Transverse colon (tissue), 4 donors: ENCODE measurements around the gene SEZ6L2. TPM values are rescaled to one million over a fixed set of nuclear protein-coding genes. Genes with fewer than 3 reads are reported as not detected.

Experiments used
- DNase-seq: peaks from one replicate; pipeline ENCODE4 v3.0.0-alpha.2; 2019
- H3K27ac ChIP-seq, 4 donors: fragments of 200-600 bp; sonication (generic); 2 replicates each; pipeline ENCODE4 v1.5.1; 2016 to 2018; ENCODE audit warnings: inconsistent platforms in 4 of 4
- H3K27me3 ChIP-seq: fragments of 200-600 bp; sonication (generic); 2 replicates; pipeline ENCODE4 v1.5.1; 2017; ENCODE audit warnings: inconsistent platforms
- H3K36me3 ChIP-seq, 4 donors: fragments of 200-600 bp; sonication (generic); 2 replicates each; pipeline ENCODE4 v1.5.1; 2017 to 2019; ENCODE audit warnings: inconsistent platforms in 4 of 4
- H3K4me1 ChIP-seq, 4 donors: fragments of 200-600 bp; sonication (generic); 2 replicates each; pipeline ENCODE4 v1.5.1; 2017 to 2020; ENCODE audit warnings: inconsistent platforms in 4 of 4
- H3K4me3 ChIP-seq, 4 donors: fragments of 200-600 bp; sonication (generic); 1 replicate in 1 of 4; 2 replicates in 3 of 4; pipeline versions ENCODE4 v1.5.1 to v1.6.1; 2017 to 2019; ENCODE audit warnings: inconsistent platforms in 4 of 4
- H3K9me3 ChIP-seq, 2 donors: fragments of 200-600 bp; sonication (generic); 2 replicates each; pipeline ENCODE4 v1.5.1; 2017 to 2019; ENCODE audit warnings: inconsistent platforms in 2 of 2
- CTCF ChIP-seq, 5 experiments: fragments of 200-600 bp in 3 of 5; fragments of 450-650 bp in 2 of 5; sonication (generic) in 3 of 5; IDR thresholded peaks; 1 replicate in 2 of 5; 2 replicates in 3 of 5; pipeline ENCODE4 v1.5.1; 2016 to 2017; ENCODE audit warnings: antibody characterized with exemption in 5 of 5, inconsistent platforms in 3 of 5, mild to moderate bottlenecking in 2 of 5, moderate library complexity in 1 of 5
- EP300 ChIP-seq: sonication (generic); formaldehyde crosslinking; IDR thresholded peaks from one replicate; pipeline ENCODE4 v1.6.1; 2017; ENCODE audit warnings: antibody characterized with exemption, low read depth
- POLR2A ChIP-seq: fragments of 450-650 bp; IDR thresholded peaks from one replicate; pipeline ENCODE4 v1.6.1; 2016; ENCODE audit warnings: antibody characterized with exemption, mild to moderate bottlenecking, moderate library complexity
- POLR2AphosphoS5 ChIP-seq, 3 donors: sonication (generic); formaldehyde crosslinking; IDR thresholded peaks; one replicate each; pipeline ENCODE4 v1.6.1; 2016; ENCODE audit warnings: antibody characterized with exemption in 3 of 3
- WGBS, 2 donors: methylation state at CpG; one replicate each; pipeline ENCODE4 v1.1.5; 2018; ENCODE audit warnings: low coverage in 1 of 2; 5-methylcytosine and 5-hydroxymethylcytosine counted together
- in situ Hi-C, 4 donors: fragments of 200-750 bp; cut with MboI; loops; one replicate each; pipeline versions ENCODE4 v1.15.0 to v1.15.1; 2017; ENCODE audit warnings: low sequenced_read_pairs in 3 of 4, low pct_ligation_motif_present in 1 of 4, low pct_unique_long_range_greater_than_20kb in 1 of 4
- intact Hi-C: fragments of 100-400 bp; cut with DNase I; formaldehyde crosslinking; loops from one replicate; pipeline ENCODE4 v1.15.1; 2023; ENCODE audit warnings: low total_unique reads
- total RNA-seq, 4 donors: library from RNA; depleted of rRNA; stranded (reverse); fragments of >200 nt; gene quantifications; one replicate each; pipeline ENCODE4 v1.1.0, GENCODE V29; 2016

The SEZ6L2 gene
- total RNA-seq, 4 donors from 2014 or later, result 2.0 to 9.7 (median 6.3) TPM

DNA sequence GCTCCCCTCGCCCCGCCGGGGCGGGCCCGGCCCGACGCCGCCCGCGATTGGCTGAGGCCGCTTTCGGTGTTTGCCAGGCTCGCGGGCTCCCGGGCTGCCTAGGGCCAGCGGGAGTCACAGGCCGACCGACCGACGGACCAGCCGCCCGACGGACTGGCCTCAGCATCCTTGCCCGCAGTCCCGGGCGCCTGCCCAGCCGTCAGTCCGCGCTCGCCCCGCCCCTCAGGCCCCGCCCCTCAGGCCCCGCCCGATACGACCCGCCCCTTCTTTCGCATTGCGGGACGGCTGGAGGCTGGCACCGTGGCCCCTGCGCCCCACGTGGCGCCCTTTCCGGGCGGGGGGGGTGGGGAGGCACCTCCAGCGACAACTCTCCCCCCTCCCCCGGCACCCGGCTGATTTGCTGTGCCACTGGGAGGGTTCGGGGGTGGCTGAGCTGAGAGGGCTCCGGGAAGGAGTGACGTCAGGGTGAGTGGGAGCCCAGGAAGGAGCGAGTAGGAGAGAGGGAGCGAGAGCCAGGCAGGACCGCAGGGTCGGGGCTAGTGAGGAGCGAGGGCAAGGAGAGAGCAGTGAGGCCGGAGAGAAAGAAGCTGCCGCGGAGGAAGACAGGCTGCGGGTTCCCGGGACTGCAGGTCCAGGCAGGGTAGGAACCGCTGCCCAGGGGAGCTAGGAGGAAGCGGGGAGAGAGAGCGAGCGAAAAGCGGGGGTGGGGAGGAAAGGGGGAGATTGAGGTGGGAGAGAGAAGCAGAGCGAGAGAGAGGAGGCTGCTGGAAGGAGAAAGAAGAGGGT is 945 bp upstream of the SEZ6L2 start, which contains the start of gene ASPHD1:
TSS of gene ASPHD1 (plus strand) at position 387 of the 786 bp plus-strand sequence. CDS start 484 bp downstream, outside the sequence.
- peaks cover 31% of the 10 kb centered on the region for H3K27me3 ChIP-seq
- intact Hi-C loops, result no loop called here
- TF ChIP-seq POLR2AphosphoS5 (IDR thresholded peaks at IDR 0.05) (no peak), POLR2A (no peak), CTCF (IDR thresholded peaks at IDR 0.05) (no peak)
- H3K4me1 ChIP-seq, result peaks cover 2 to 22% (median 15%) of the 10 kb centered on the region in 4 donors
- peak within 1 kb of the TSS; percentile 30 to 74 (median 50) for H3K4me3 ChIP-seq
- no peak for DNase-seq
- no peaks in the 10 kb centered on the region for H3K36me3 ChIP-seq
- no peaks in the 10 kb centered on the region for H3K9me3 ChIP-seq
- in situ Hi-C loops, result no loop called here
- 1 to 2% methylated on average over 20 to 52 of the region's 67 CpGs for WGBS, 2 donors
- H3K27ac ChIP-seq, result peak within 1 kb of the TSS; percentile 63 to 74 (median 69)

DNA sequence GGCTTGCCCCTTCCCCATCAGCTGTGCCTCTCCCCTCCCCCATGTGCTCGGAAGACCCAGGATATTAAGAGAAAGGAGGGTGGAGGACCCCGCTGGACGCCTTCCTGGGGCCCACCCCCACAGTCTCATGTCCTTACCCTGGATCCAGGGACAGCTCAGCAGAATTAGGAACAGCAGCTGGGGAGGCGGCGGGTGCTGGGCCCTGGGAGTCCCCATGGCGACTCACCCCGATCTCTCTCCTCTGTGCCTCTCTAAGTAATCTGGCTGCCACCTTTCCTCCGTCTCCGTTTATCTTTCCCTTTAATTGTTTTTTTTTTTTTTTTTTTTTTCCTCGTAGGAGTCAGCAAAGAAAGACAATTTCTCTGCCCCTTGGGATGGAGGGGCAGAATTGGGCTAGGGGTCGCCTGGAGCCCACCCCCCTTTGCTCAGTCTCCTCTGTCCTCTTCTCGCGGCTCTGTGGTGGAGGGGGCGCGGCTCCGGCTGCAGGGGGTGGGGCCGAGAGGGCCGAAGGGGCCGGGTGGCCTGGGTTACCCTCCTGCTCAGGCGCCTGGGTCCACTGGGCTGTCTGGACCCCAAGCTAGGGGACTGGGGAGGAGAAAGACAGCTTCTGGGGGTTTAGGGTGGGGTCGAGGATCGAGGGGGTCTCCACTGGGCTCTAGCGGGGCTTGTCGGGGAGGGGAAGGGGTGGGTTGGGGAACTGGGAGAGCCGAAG is 390 bp downstream of the SEZ6L2 start:
- H3K4me3 ChIP-seq, result peak overlapping the region in 3 of 4 donors; percentile 30 to 74 (median 30)
- peak; percentile 69 for DNase-seq
- peaks cover 31% of the 10 kb centered on the region for H3K27me3 ChIP-seq

GRCh38 chr16:29898135-29898803 is 1.1 kb downstream of the SEZ6L2 start:
- Histone ChIP-seq H3K4me1 (peaks cover 2 to 22% (median 15%) of the 10 kb centered on the region in 4 donors), H3K36me3 (no peaks in the 10 kb centered on the region), H3K9me3 (no peaks in the 10 kb centered on the region), H3K4me3 (peak overlapping the region in 2 of 4 donors; percentile 30 to 74), H3K27me3 (peaks cover 31% of the 10 kb centered on the region), H3K27ac (no peak overlapping the region)
- TF ChIP-seq CTCF (IDR thresholded peaks at IDR 0.05), result no peak
- TF ChIP-seq POLR2A, result no peak
- no peak for TF ChIP-seq POLR2AphosphoS5 (IDR thresholded peaks at IDR 0.05)
- no peak for TF ChIP-seq EP300
- no peak for DNase-seq
- in situ Hi-C loops (loop anchor here in 1 of 4 donors (25.0 kb wide), 1 partner anchor 139 kb away; the partner anchor contains the start of gene TLCD3B), intact Hi-C loops (no loop called here)
- 34 to 45% methylated on average over 8 to 9 of the region's 9 CpGs for WGBS, 2 donors

More for the DNA sequence above, 390 bp downstream of the SEZ6L2 start:
- peak overlapping the region; percentile 63 to 74 (median 69) for H3K27ac ChIP-seq
- H3K36me3 ChIP-seq, result no peaks in the 10 kb centered on the region
- H3K9me3 ChIP-seq, result no peaks in the 10 kb centered on the region
- in situ Hi-C loops, result loop anchor here in 1 of 4 donors (25.0 kb wide), 1 partner anchor 138 kb away; the partner anchor contains the start of gene TLCD3B
- 1 to 3% methylated on average over 14 to 25 of the region's 25 CpGs for WGBS, 2 donors
- TF ChIP-seq EP300 (no peak), POLR2A (no peak), POLR2AphosphoS5 (IDR thresholded peaks at IDR 0.05) (no peak), CTCF (IDR thresholded peaks at IDR 0.05) (no peak)
- intact Hi-C loops, result no loop called here
- peaks cover 2 to 22% (median 15%) of the 10 kb centered on the region in 4 donors for H3K4me1 ChIP-seq
